ENCODE results near the gene FILIP1L.
A peak's percentile ranks its signal among the peaks of the same experiment; 100 is the strongest.

The FILIP1L gene

GRCh38 chr3:99895131-99895696 lies 219.1 kb downstream of the FILIP1L start:
- no peaks in the 10 kb centered on the region for H3K36me3 ChIP-seq
- no peak overlapping the region for H3K4me3 ChIP-seq (ENCODE audit: low read depth, low read length)
- peaks cover 12% of the 10 kb centered on the region; the same call in 1 of the 2 replicates for H3K4me1 ChIP-seq
- H3K27me3 ChIP-seq: no peaks in the 10 kb centered on the region
- no peaks in the 10 kb centered on the region for H3K9me3 ChIP-seq
- no peak for TF ChIP-seq CTCF (IDR thresholded peaks at IDR 0.05; ENCODE audit: low read depth, low read length)
- DNase-seq: no peak

GRCh38 chr3:99892332-99892731 lies 222.0 kb downstream of the FILIP1L start:
- Histone ChIP-seq H3K4me3 (ENCODE audit: low read depth, low read length) (no peak overlapping the region), H3K27me3 (no peaks in the 10 kb centered on the region), H3K9me3 (no peaks in the 10 kb centered on the region), H3K36me3 (no peaks in the 10 kb centered on the region), H3K4me1 (peaks cover 12% of the 10 kb centered on the region; the same call in 1 of the 2 replicates)
- no peak for DNase-seq
- TF ChIP-seq CTCF (IDR thresholded peaks at IDR 0.05; ENCODE audit: low read depth, low read length): peak; percentile 22

GRCh38 chr3:99891610-99892285 lies 222.6 kb downstream of the FILIP1L start:
- no peak for TF ChIP-seq CTCF (IDR thresholded peaks at IDR 0.05; ENCODE audit: low read depth, low read length)
- Histone ChIP-seq H3K9me3 (no peaks in the 10 kb centered on the region), H3K36me3 (no peaks in the 10 kb centered on the region), H3K4me1 (peaks cover 12% of the 10 kb centered on the region; the same call in 1 of the 2 replicates), H3K4me3 (ENCODE audit: low read depth, low read length) (no peak overlapping the region), H3K27me3 (no peaks in the 10 kb centered on the region)
- no peak for DNase-seq

- Histone ChIP-seq H3K4me1 (peaks cover 9% of the 10 kb centered on the region; the same call in 1 of the 2 replicates), H3K36me3 (no peaks in the 10 kb centered on the region), H3K27me3 (no peaks in the 10 kb centered on the region), H3K4me3 (ENCODE audit: low read depth, low read length) (no peak overlapping the region), H3K9me3 (no peaks in the 10 kb centered on the region)
- no peak for TF ChIP-seq CTCF (IDR thresholded peaks at IDR 0.05; ENCODE audit: low read depth, low read length)
- no peak for DNase-seq
Observed at GRCh38 chr3:99885851-99886250, 228.4 kb downstream of the FILIP1L start.

GRCh38 chr3:99885085-99885484 lies 229.2 kb downstream of the FILIP1L start:
- Histone ChIP-seq H3K9me3 (no peaks in the 10 kb centered on the region), H3K36me3 (no peaks in the 10 kb centered on the region), H3K4me1 (peaks cover 9% of the 10 kb centered on the region; the same call in 1 of the 2 replicates), H3K4me3 (ENCODE audit: low read depth, low read length) (no peak overlapping the region), H3K27me3 (no peaks in the 10 kb centered on the region)
- no peak for DNase-seq
- TF ChIP-seq CTCF (IDR thresholded peaks at IDR 0.05; ENCODE audit: low read depth, low read length): no peak

- H3K9me3 ChIP-seq: no peaks in the 10 kb centered on the region
- no peak overlapping the region for H3K4me3 ChIP-seq (ENCODE audit: low read depth, low read length)
- no peaks in the 10 kb centered on the region for H3K27me3 ChIP-seq
- DNase-seq: no peak
- H3K4me1 ChIP-seq: peaks cover 9% of the 10 kb centered on the region; the same call in 1 of the 2 replicates
- no peak for TF ChIP-seq CTCF (IDR thresholded peaks at IDR 0.05; ENCODE audit: low read depth, low read length)
- H3K36me3 ChIP-seq: no peaks in the 10 kb centered on the region
Observed at GRCh38 chr3:99884484-99884883, 229.8 kb downstream of the FILIP1L start.

All from BE2C (cell line).